ENCODE measurements around the gene PPARG. TPM values are rescaled to one million over a fixed set of nuclear protein-coding genes. Genes with fewer than 3 reads are reported as not detected.

Gene PPARG
- total RNA-seq, 4 donors from 2014 or later, result 16.9 to 146 (median 117) TPM

- Histone ChIP-seq H3K9me3 (no peaks in the 10 kb centered on the region), H3K27ac (no peak overlapping the region), H3K36me3 (no peaks in the 10 kb centered on the region), H3K27me3 (no peaks in the 10 kb centered on the region), H3K4me3 (no peak overlapping the region), H3K4me1 (peaks cover 0 to 35% (median 25%) of the 10 kb centered on the region in 4 donors)
- in situ Hi-C loops (cut with MboI; ENCODE audit: low pct_ligation_motif_present in 1 of 4, low pct_unique_long_range_greater_than_20kb in 1 of 4, low sequenced_read_pairs in 3 of 4) (loop anchor here in 1 of 4 donors (10.0 kb wide), 1 partner anchor 320 kb away; no protein-coding TSS in a partner anchor), intact Hi-C loops (cut with DNase I; ENCODE audit: low total_unique reads) (no loop called here)
- no peak for DNase-seq
- no peak for TF ChIP-seq CTCF (IDR thresholded peaks at IDR 0.05)
- 91 to 94% methylated on average over 15 to 18 of the region's 18 CpGs for WGBS, 2 donors (ENCODE audit: low coverage in 1 of 2)
Observed at GRCh38 chr3:12465151-12465835, 176.4 kb downstream of the PPARG start.

- H3K36me3 ChIP-seq, result no peaks in the 10 kb centered on the region
- no peak for DNase-seq
- no peaks in the 10 kb centered on the region for H3K27me3 ChIP-seq
- H3K9me3 ChIP-seq, result no peaks in the 10 kb centered on the region
- in situ Hi-C loops (cut with MboI; ENCODE audit: low pct_ligation_motif_present in 1 of 4, low pct_unique_long_range_greater_than_20kb in 1 of 4, low sequenced_read_pairs in 3 of 4), result loop anchor here in 1 of 4 donors (10.0 kb wide), 1 partner anchor 321 kb away; no protein-coding TSS in a partner anchor
- 32 to 35% methylated on average over 4 of the region's 4 CpGs for WGBS, 2 donors (ENCODE audit: low coverage in 1 of 2)
- intact Hi-C loops (cut with DNase I; ENCODE audit: low total_unique reads), result no loop called here
- H3K4me1 ChIP-seq, result peaks cover 0 to 34% (median 20%) of the 10 kb centered on the region in 4 donors
- no peak overlapping the region for H3K27ac ChIP-seq
- TF ChIP-seq CTCF (IDR thresholded peaks at IDR 0.05), result no peak
- no peak for TF ChIP-seq EP300 (IDR thresholded peaks at IDR 0.05; ENCODE audit: low read depth)
- TF ChIP-seq POLR2AphosphoS5 (IDR thresholded peaks at IDR 0.05), result no peak
- no peak for TF ChIP-seq POLR2A (IDR thresholded peaks at IDR 0.05)
- no peak overlapping the region for H3K4me3 ChIP-seq
Observed at GRCh38 chr3:12465836-12466225, 177.0 kb downstream of the PPARG start.

- Histone ChIP-seq H3K27ac (no peak overlapping the region), H3K9me3 (no peaks in the 10 kb centered on the region), H3K36me3 (no peaks in the 10 kb centered on the region), H3K27me3 (no peaks in the 10 kb centered on the region), H3K4me3 (no peak overlapping the region), H3K4me1 (peaks cover 0 to 21% (median 10%) of the 10 kb centered on the region in 4 donors)
- in situ Hi-C loops (cut with MboI; ENCODE audit: low pct_ligation_motif_present in 1 of 4, low pct_unique_long_range_greater_than_20kb in 1 of 4, low sequenced_read_pairs in 3 of 4) (loop anchor here in 1 of 4 donors (10.0 kb wide), 1 partner anchor 323 kb away; no protein-coding TSS in a partner anchor), intact Hi-C loops (cut with DNase I; ENCODE audit: low total_unique reads) (no loop called here)
- no peak for DNase-seq
- 58% methylated on average over 2 of the region's 2 CpGs; no CpG with 5 or more reads in 1 of the 2 donors for WGBS, 2 donors (ENCODE audit: low coverage in 1 of 2)
- no peak for TF ChIP-seq EP300 (IDR thresholded peaks at IDR 0.05; ENCODE audit: low read depth)
- no peak for TF ChIP-seq POLR2AphosphoS5 (IDR thresholded peaks at IDR 0.05)
- TF ChIP-seq POLR2A (IDR thresholded peaks at IDR 0.05), result no peak
- TF ChIP-seq CTCF (IDR thresholded peaks at IDR 0.05), result no peak
Observed at GRCh38 chr3:12467746-12468145, 178.9 kb downstream of the PPARG start.

GRCh38 chr3:12468276-12468675 is 179.4 kb downstream of the PPARG start:
- in situ Hi-C loops (cut with MboI; ENCODE audit: low pct_ligation_motif_present in 1 of 4, low pct_unique_long_range_greater_than_20kb in 1 of 4, low sequenced_read_pairs in 3 of 4), result loop anchor here in 1 of 4 donors (10.0 kb wide), 1 partner anchor 323 kb away; no protein-coding TSS in a partner anchor
- Histone ChIP-seq H3K27ac (no peak overlapping the region), H3K27me3 (no peaks in the 10 kb centered on the region), H3K4me1 (peaks cover 0 to 18% (median 9%) of the 10 kb centered on the region in 4 donors), H3K4me3 (no peak overlapping the region), H3K9me3 (no peaks in the 10 kb centered on the region), H3K36me3 (no peaks in the 10 kb centered on the region)
- no peak for TF ChIP-seq POLR2A (IDR thresholded peaks at IDR 0.05)
- no peak for TF ChIP-seq EP300 (IDR thresholded peaks at IDR 0.05; ENCODE audit: low read depth)
- no peak for TF ChIP-seq CTCF (IDR thresholded peaks at IDR 0.05)
- TF ChIP-seq POLR2AphosphoS5 (IDR thresholded peaks at IDR 0.05), result no peak
- WGBS, 2 donors (ENCODE audit: low coverage in 1 of 2), result 92 to 93% methylated on average over 2 to 6 of the region's 6 CpGs
- intact Hi-C loops (cut with DNase I; ENCODE audit: low total_unique reads), result no loop called here
- no peak for DNase-seq
